Smooth muscle cell (in vitro differentiated cells): ENCODE measurements around the gene BLNK. TPM values are rescaled to one million over a fixed set of nuclear protein-coding genes. Genes with fewer than 3 reads are reported as not detected.
"Not testable (repeated sequence)": the region's sequence is repeated elsewhere in the genome, so short reads cannot be mapped to it uniquely, and the experiment has no call there.

Experiments
- DNase-seq: peaks from one replicate; lab custom pipeline; 2025; ENCODE audit not compliant: unreplicated experiment; lab: John Stamatoyannopoulos, UW
- H2AFZ ChIP-seq: fragments of 200-600 bp; sonication (generic); 2 replicates; pipeline ENCODE4 v1.6.0; 2016; ENCODE audit warnings: antibody characterized with exemption, low read depth, mild to moderate bottlenecking
- H3F3A ChIP-seq: fragments of 200-600 bp; sonication (generic); 2 replicates; pipeline ENCODE4 v1.6.0; 2017; ENCODE audit warnings: antibody characterized with exemption, low read depth
- H3K27ac ChIP-seq: fragments of 200-600 bp; sonication (generic); 2 replicates; pipeline ENCODE4 v1.5.1; 2016; ENCODE audit warnings: low read depth, mild to moderate bottlenecking
- H3K27me3 ChIP-seq: fragments of 200-600 bp; sonication (generic); 2 replicates; pipeline ENCODE4 v1.6.1; 2016; ENCODE audit warnings: low read depth, mild to moderate bottlenecking
- H3K36me3 ChIP-seq: fragments of 200-600 bp; sonication (generic); 2 replicates; pipeline ENCODE4 v1.5.1; 2016; ENCODE audit warnings: low read depth
- H3K4me1 ChIP-seq: fragments of 200-600 bp; sonication (generic); 2 replicates; pipeline ENCODE4 v1.5.1; 2016; ENCODE audit warnings: low read depth
- H3K4me2 ChIP-seq: fragments of 200-600 bp; sonication (generic); 2 replicates; pipeline ENCODE4 v1.6.0; 2016; ENCODE audit warnings: mild to moderate bottlenecking
- H3K4me3 ChIP-seq: fragments of 200-600 bp; sonication (generic); 2 replicates; pipeline ENCODE4 v1.5.1; 2016; ENCODE audit warnings: mild to moderate bottlenecking
- H3K79me2 ChIP-seq: fragments of 200-600 bp; sonication (generic); 2 replicates; pipeline ENCODE4 v1.6.0; 2016; ENCODE audit warnings: low read depth, mild to moderate bottlenecking
- H3K9ac ChIP-seq: fragments of 200-600 bp; sonication (generic); 2 replicates; pipeline ENCODE4 v1.6.0; 2016; ENCODE audit warnings: low read depth
- H3K9me3 ChIP-seq: fragments of 200-600 bp; sonication (generic); replicated peaks from 2 replicates; pipeline ENCODE4 v1.5.1; 2016; ENCODE audit warnings: low read depth
- H4K20me1 ChIP-seq: fragments of 200-600 bp; sonication (generic); 2 replicates; pipeline ENCODE4 v1.6.0; 2016; ENCODE audit warnings: low read depth
- WGBS: methylation state at CpG from one replicate; pipeline ENCODE4 v1.1.7; 2016; ENCODE audit warnings: low lambda C conversion rate; 5-methylcytosine and 5-hydroxymethylcytosine counted together
- polyA plus RNA-seq: library from polyadenylated mRNA; unstranded; fragments of >200 nt; fragmentation: Nextera tagmentation; extraction: Ambion mirVana; gene quantifications from 2 replicates; pipeline ENCODE4 v1.2.1, GENCODE V29; 2016
- total RNA-seq: library from RNA; depleted of rRNA; stranded (reverse); fragments of >200 nt; gene quantifications from 2 replicates; pipeline ENCODE4 v1.2.3, GENCODE V29; 2014
- TF ChIP-seq, protein P1 (sequence below): fragments of 200-600 bp; sonication (generic); IDR thresholded peaks from 2 replicates; pipeline ENCODE4 v1.5.1; 2017; ENCODE audit warnings: borderline replicate concordance, mild to moderate bottlenecking, antibody characterized with exemption; ENCODE audit not compliant: insufficient read depth, poor library complexity, severe bottlenecking

Gene BLNK
- total and polyA plus RNA-seq, 2 experiments from 2014 or later: 1.3 to 6.1 TPM

- Histone ChIP-seq H3K79me2 (no peaks in the 10 kb centered on the region), H3K9ac (no peak overlapping the region), H3F3A (no peaks in the 10 kb centered on the region), H4K20me1 (no peaks in the 10 kb centered on the region), H3K27ac (no peak overlapping the region), H3K4me2 (no peak overlapping the region), H3K36me3 (no peaks in the 10 kb centered on the region), H3K27me3 (no peaks in the 10 kb centered on the region), H3K9me3 (no peaks in the 10 kb centered on the region), H3K4me1 (no peaks in the 10 kb centered on the region), H2AFZ (no peak overlapping the region), H3K4me3 (no peak overlapping the region)
- DNase-seq: no peak
- TF ChIP-seq, protein P1, sequence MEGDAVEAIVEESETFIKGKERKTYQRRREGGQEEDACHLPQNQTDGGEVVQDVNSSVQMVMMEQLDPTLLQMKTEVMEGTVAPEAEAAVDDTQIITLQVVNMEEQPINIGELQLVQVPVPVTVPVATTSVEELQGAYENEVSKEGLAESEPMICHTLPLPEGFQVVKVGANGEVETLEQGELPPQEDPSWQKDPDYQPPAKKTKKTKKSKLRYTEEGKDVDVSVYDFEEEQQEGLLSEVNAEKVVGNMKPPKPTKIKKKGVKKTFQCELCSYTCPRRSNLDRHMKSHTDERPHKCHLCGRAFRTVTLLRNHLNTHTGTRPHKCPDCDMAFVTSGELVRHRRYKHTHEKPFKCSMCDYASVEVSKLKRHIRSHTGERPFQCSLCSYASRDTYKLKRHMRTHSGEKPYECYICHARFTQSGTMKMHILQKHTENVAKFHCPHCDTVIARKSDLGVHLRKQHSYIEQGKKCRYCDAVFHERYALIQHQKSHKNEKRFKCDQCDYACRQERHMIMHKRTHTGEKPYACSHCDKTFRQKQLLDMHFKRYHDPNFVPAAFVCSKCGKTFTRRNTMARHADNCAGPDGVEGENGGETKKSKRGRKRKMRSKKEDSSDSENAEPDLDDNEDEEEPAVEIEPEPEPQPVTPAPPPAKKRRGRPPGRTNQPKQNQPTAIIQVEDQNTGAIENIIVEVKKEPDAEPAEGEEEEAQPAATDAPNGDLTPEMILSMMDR: no peak
- 96% methylated on average over 1 of the region's 1 CpG for WGBS
Observed at GRCh38 chr10:96205580-96205979, 65.8 kb downstream of the BLNK start.

DNA sequence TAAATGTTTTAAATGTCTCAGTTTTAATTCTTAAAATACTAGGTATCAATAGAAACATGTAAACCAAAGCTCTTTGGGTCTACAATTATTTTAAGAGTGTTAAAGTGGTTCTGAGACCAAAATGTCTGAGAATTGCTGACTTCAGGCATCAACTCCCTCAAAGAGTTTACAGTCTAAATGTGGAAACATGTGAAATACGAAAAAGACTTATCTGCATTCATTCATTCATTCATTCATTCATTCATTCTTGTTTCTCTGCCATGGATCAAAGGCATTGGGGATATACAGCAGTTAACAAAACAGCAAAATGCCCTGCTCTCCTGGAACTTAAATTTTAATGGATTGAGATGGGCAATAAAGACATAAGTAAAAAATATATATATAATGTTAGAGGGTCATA is 69.8 kb downstream of the BLNK start:
- Histone ChIP-seq H2AFZ (no peak overlapping the region), H3K4me2 (no peak overlapping the region), H4K20me1 (no peaks in the 10 kb centered on the region), H3K36me3 (no peaks in the 10 kb centered on the region), H3K79me2 (no peaks in the 10 kb centered on the region), H3K4me3 (no peak overlapping the region), H3K9ac (no peak overlapping the region), H3K9me3 (no peaks in the 10 kb centered on the region), H3K27me3 (no peaks in the 10 kb centered on the region), H3F3A (no peaks in the 10 kb centered on the region), H3K27ac (no peak overlapping the region), H3K4me1 (no peaks in the 10 kb centered on the region)
- DNase-seq: no peak
- 47% methylated on average over 1 of the region's 1 CpG for WGBS
- TF ChIP-seq, protein P1: no peak

- WGBS: 87% methylated on average over 1 of the region's 1 CpG
- H3K9ac ChIP-seq: not testable (repeated sequence)
Observed at GRCh38 chr10:96189505-96189904, 81.9 kb downstream of the BLNK start.

DNA sequence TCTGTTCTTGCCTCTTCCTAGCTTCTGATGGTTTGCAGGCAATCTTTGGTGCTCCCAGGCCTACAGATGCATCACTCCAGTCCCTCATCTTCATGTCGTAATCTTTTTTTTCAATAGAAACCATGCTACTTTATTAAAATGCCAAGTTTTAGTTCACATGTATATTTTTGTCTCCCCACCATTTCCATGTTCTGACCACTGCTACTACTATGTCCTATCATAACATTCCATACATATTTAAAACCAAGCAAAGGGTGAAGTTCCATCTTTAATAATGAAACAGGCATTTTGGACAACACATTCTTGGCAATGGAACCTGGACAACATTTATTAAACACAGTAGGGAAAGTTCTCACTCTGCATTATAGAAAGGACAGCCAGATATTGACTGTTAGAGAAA is 82.5 kb downstream of the BLNK start:
- 100% methylated on average over 1 of the region's 1 CpG for WGBS
- Histone ChIP-seq H3K27me3 (no peaks in the 10 kb centered on the region), H3K79me2 (no peaks in the 10 kb centered on the region), H3K4me1 (no peaks in the 10 kb centered on the region), H3K9ac (no peak overlapping the region), H3K27ac (no peak overlapping the region), H3K4me3 (no peak overlapping the region), H3K36me3 (no peaks in the 10 kb centered on the region), H2AFZ (no peak overlapping the region), H4K20me1 (no peaks in the 10 kb centered on the region), H3K9me3 (no peaks in the 10 kb centered on the region), H3K4me2 (no peak overlapping the region), H3F3A (no peaks in the 10 kb centered on the region)
- TF ChIP-seq, protein P1: no peak
- no peak for DNase-seq

More at GRCh38 chr10:96189505-96189904, 81.9 kb downstream of the BLNK start:
- H3K9me3 ChIP-seq, H3K79me2 ChIP-seq, H4K20me1 ChIP-seq, H2AFZ ChIP-seq, H3F3A ChIP-seq, H3K27me3 ChIP-seq, H3K27ac ChIP-seq, H3K4me3 ChIP-seq, H3K4me1 ChIP-seq, H3K36me3 ChIP-seq, DNase-seq, H3K4me2 ChIP-seq: not testable (repeated sequence)
